ENCODE results near the gene MDM2. TPM values are rescaled to one million over a fixed set of nuclear protein-coding genes. Genes with fewer than 3 reads are reported as not detected.

The MDM2 gene
- total RNA-seq, 4 donors from 2014 or later = 46.5 to 87.1 (median 67.9) TPM

- intact Hi-C loops (cut with DNase I) = no loop called here
Observed at GRCh38 chr12:68776976-68777610, 30.9 kb upstream of the MDM2 start.

GRCh38 chr12:68779280-68779679, 28.7 kb upstream of the MDM2 start:
- Histone ChIP-seq H3K27ac (no peak overlapping the region), H3K4me3 (no peak overlapping the region)

More at GRCh38 chr12:68776976-68777610, 30.9 kb upstream of the MDM2 start:
- H3K4me1 ChIP-seq = peaks cover 0 to 7% (median 0%) of the 10 kb centered on the region in 3 donors
- DNase-seq = no peak
- H3K27ac ChIP-seq = no peak overlapping the region
- H3K27me3 ChIP-seq = no peaks in the 10 kb centered on the region
- no peak overlapping the region for H3K4me3 ChIP-seq
- no peak for TF ChIP-seq POLR2A (IDR thresholded peaks at IDR 0.05)
- TF ChIP-seq, protein P1, sequence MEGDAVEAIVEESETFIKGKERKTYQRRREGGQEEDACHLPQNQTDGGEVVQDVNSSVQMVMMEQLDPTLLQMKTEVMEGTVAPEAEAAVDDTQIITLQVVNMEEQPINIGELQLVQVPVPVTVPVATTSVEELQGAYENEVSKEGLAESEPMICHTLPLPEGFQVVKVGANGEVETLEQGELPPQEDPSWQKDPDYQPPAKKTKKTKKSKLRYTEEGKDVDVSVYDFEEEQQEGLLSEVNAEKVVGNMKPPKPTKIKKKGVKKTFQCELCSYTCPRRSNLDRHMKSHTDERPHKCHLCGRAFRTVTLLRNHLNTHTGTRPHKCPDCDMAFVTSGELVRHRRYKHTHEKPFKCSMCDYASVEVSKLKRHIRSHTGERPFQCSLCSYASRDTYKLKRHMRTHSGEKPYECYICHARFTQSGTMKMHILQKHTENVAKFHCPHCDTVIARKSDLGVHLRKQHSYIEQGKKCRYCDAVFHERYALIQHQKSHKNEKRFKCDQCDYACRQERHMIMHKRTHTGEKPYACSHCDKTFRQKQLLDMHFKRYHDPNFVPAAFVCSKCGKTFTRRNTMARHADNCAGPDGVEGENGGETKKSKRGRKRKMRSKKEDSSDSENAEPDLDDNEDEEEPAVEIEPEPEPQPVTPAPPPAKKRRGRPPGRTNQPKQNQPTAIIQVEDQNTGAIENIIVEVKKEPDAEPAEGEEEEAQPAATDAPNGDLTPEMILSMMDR (IDR thresholded peaks at IDR 0.05) = no peak
- H3K36me3 ChIP-seq = no peaks in the 10 kb centered on the region
- no peaks in the 10 kb centered on the region for H3K9me3 ChIP-seq
- WGBS, 2 donors = 79% methylated on average over 4 to 5 of the region's 5 CpGs

DNA sequence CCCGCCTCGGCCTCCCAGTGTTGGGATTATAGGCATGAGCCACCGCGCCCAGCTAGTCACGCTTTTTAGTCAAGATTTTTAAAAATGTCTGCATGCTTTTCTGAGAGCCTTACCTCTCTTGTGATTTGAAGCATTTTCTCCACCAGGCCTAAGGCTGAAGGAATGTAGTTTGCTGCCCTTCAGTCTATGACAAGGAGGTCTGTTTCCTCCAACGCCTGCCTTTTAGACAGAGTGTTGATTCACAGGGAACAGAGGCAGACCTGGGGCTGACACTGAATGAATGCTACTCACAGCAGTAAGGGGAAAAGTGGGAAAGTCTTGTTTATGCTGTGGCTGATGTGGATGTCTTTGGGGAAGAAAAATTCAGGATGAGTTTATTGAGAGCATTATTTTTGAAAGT, 27.2 kb upstream of the MDM2 start:
- TF ChIP-seq, protein P1 (IDR thresholded peaks at IDR 0.05) = no peak
- TF ChIP-seq POLR2A (IDR thresholded peaks at IDR 0.05) = no peak
- Histone ChIP-seq H3K4me3 (no peak overlapping the region), H3K27ac (no peak overlapping the region), H3K9me3 (no peaks in the 10 kb centered on the region), H3K27me3 (no peaks in the 10 kb centered on the region), H3K36me3 (no peaks in the 10 kb centered on the region), H3K4me1 (peaks cover 0 to 15% (median 11%) of the 10 kb centered on the region in 3 donors)
- no peak for DNase-seq
- intact Hi-C loops (cut with DNase I) = no loop called here
- WGBS, 2 donors = 87 to 91% methylated on average over 5 to 6 of the region's 6 CpGs

More at GRCh38 chr12:68779280-68779679, 28.7 kb upstream of the MDM2 start:
- intact Hi-C loops (cut with DNase I) = no loop called here
- Histone ChIP-seq H3K9me3 (no peaks in the 10 kb centered on the region), H3K4me1 (peaks cover 0 to 7% (median 0%) of the 10 kb centered on the region in 3 donors), H3K27me3 (no peaks in the 10 kb centered on the region), H3K36me3 (no peaks in the 10 kb centered on the region)
- no peak for DNase-seq
- no peak for TF ChIP-seq POLR2A (IDR thresholded peaks at IDR 0.05)
- TF ChIP-seq, protein P1 (IDR thresholded peaks at IDR 0.05) = no peak

DNA sequence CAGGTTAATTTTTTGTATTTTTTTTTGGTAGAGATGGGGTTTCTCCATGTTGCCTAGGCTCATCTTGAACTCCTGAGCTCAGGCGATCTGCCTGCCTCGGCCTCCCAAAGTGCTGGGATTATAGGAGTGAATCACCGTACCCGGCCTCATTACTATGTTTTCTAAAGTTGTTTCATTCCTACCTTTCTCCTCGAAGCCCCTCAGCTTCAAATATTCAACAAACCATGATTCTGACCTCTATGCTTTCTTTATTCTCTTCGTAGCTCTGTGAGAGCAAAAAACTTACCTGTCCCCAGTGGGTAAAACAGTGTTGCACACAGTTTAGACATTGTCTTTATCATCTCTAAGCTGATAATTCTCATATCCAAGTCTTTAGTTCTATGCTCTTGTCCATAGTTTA, 26.2 kb upstream of the MDM2 start:
- H3K36me3 ChIP-seq = no peaks in the 10 kb centered on the region
- H3K4me3 ChIP-seq = no peak overlapping the region
- intact Hi-C loops (cut with DNase I) = no loop called here
- no peaks in the 10 kb centered on the region for H3K9me3 ChIP-seq
- no peak for TF ChIP-seq POLR2A (IDR thresholded peaks at IDR 0.05)
- TF ChIP-seq, protein P1 (IDR thresholded peaks at IDR 0.05) = no peak
- WGBS, 2 donors = 86 to 87% methylated on average over 5 to 6 of the region's 6 CpGs
- no peaks in the 10 kb centered on the region for H3K27me3 ChIP-seq
- DNase-seq = no peak
- peaks cover 0 to 25% (median 20%) of the 10 kb centered on the region in 3 donors for H3K4me1 ChIP-seq
- H3K27ac ChIP-seq = no peak overlapping the region

- WGBS, 2 donors = 73 to 77% methylated on average over 8 of the region's 8 CpGs
- H3K4me1 ChIP-seq = peaks cover 4 to 43% (median 30%) of the 10 kb centered on the region in 3 donors
- H3K36me3 ChIP-seq = no peaks in the 10 kb centered on the region
- H3K9me3 ChIP-seq = no peaks in the 10 kb centered on the region
- no peak for DNase-seq
- intact Hi-C loops (cut with DNase I) = no loop called here
- no peak overlapping the region for H3K4me3 ChIP-seq
- peak overlapping the region in 1 of 4 donors; percentile 12 for H3K27ac ChIP-seq
- no peaks in the 10 kb centered on the region for H3K27me3 ChIP-seq
- TF ChIP-seq, protein P1 (IDR thresholded peaks at IDR 0.05) = no peak
- TF ChIP-seq POLR2A (IDR thresholded peaks at IDR 0.05) = no peak
Observed at GRCh38 chr12:68784015-68784414, 24.0 kb upstream of the MDM2 start.

Data from esophagus squamous epithelium (tissue), 5 donors.